H1 (cell line): ENCODE measurements around the gene LTB.

Source experiments
- CTCF ChIP-seq, 3 experiments: IDR thresholded peaks; 1 replicate in 2 of 3; 2 replicates in 1 of 3; pipeline versions ENCODE4 v1.5.1 to v1.6.1; 2011; ENCODE audit warnings: low read length in 3 of 3, mild to moderate bottlenecking in 3 of 3, inconsistent platforms in 2 of 3, low read depth in 1 of 3, moderate library complexity in 1 of 3; ENCODE audit not compliant: insufficient read depth in 1 of 3; ENCODE audit errors: control extremely low read depth in 1 of 3
- POLR2A ChIP-seq, 2 experiments: IDR thresholded peaks; 1 replicate in 1 of 2; 2 replicates in 1 of 2; pipeline ENCODE4 v1.6.1; 2011; ENCODE audit warnings: low read depth in 2 of 2, low read length in 2 of 2, mild to moderate bottlenecking in 2 of 2; ENCODE audit errors: control extremely low read depth in 1 of 2
- RAD21 ChIP-seq, 2 experiments: IDR thresholded peaks in 1 of 2; conservative IDR thresholded peaks in 1 of 2; 2 replicates each; pipeline ENCODE4 v1.6.1; 2011; ENCODE audit warnings: low read depth in 2 of 2, low read length in 2 of 2, improper control_type of control experiment in 1 of 2, inconsistent platforms in 1 of 2, mild to moderate bottlenecking in 1 of 2, moderate library complexity in 1 of 2
- SP2 ChIP-seq: IDR thresholded peaks from 2 replicates; pipeline ENCODE4 v1.6.1; 2012; ENCODE audit warnings: mild to moderate bottlenecking, low read length, inconsistent platforms
- TAF1 ChIP-seq: IDR thresholded peaks from 2 replicates; pipeline ENCODE4 v1.6.1; 2011; ENCODE audit warnings: mild to moderate bottlenecking, low read depth, low read length
- USF2 ChIP-seq: IDR thresholded peaks from 2 replicates; pipeline ENCODE4 v1.6.1; 2011; ENCODE audit warnings: low read length, improper control_type of control experiment
- TF ChIP-seq, protein P1 (sequence below): IDR thresholded peaks from 2 replicates; pipeline ENCODE4 v1.6.1; 2011; ENCODE audit warnings: low read depth, mild to moderate bottlenecking, low read length; ENCODE audit not compliant: insufficient read depth

DNA sequence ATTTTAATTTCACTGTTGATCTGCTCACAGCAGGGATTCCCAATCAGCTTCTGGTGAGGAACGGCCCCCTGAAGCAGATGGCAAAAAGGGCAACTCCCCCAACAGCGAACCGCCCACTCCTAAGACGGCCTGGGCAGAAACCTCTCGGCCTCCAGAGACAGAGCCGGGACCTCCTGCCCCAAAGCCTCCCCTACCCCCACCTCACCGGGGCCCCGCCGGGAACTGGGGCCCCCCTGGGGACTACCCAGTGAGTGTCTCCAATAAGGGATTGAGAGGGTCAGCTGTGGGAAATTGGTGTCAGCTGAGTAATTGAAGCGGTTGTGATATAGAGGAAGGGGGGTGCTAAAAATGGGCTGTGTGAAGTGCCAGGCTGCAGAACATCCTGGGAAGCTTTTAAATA lies 44.7 kb upstream of the LTB start:
- TF ChIP-seq CTCF (IDR thresholded peaks at IDR 0.05; ENCODE audit: control extremely low read depth in 1 of 3, insufficient read depth in 1 of 3, low read depth in 1 of 3, low read length in 3 of 3) (no peak), POLR2A (IDR thresholded peaks at IDR 0.05; ENCODE audit: control extremely low read depth in 1 of 2, low read depth in 2 of 2, low read length in 2 of 2) (no peak), RAD21 (IDR thresholded peaks at IDR 0.05 in 1 of 2, conservative IDR thresholded peaks at IDR 0.05 in 1 of 2; ENCODE audit: low read depth in 2 of 2, low read length in 2 of 2) (no peak), USF2 (no peak), TAF1 (no peak), SP2 (no peak)
- TF ChIP-seq, protein P1, sequence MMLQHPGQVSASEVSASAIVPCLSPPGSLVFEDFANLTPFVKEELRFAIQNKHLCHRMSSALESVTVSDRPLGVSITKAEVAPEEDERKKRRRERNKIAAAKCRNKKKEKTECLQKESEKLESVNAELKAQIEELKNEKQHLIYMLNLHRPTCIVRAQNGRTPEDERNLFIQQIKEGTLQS, result no peak
